Stimulated activated naive CD8-positive, alpha-beta T cell treated with anti-CD3 and anti-CD28 coated beads, Interleukin-15, Interleukin-2, amounts not matched to agents 100 ng/mL and 50 ng/mL, for 24 hours (primary cell): ENCODE data around the gene LRMDA.

Experiments
- H3K27ac Mint-ChIP-seq: one replicate; pipeline ENCODE4 v1.8.0; 2021; ENCODE audit warnings: mild to moderate bottlenecking, mixed read lengths
- H3K27me3 Mint-ChIP-seq: one replicate; pipeline ENCODE4 v1.8.0; 2021; ENCODE audit warnings: mixed read lengths
- H3K36me3 Mint-ChIP-seq: one replicate; pipeline ENCODE4 v1.8.0; 2021; ENCODE audit warnings: low read depth, mixed read lengths
- H3K4me1 Mint-ChIP-seq: one replicate; pipeline ENCODE4 v1.8.0; 2021; ENCODE audit warnings: low read depth, mixed read lengths
- H3K4me3 Mint-ChIP-seq: one replicate; pipeline ENCODE4 v1.8.0; 2021; ENCODE audit warnings: mild to moderate bottlenecking, mixed read lengths
- H3K9me3 Mint-ChIP-seq: one replicate; pipeline ENCODE4 v1.8.0; 2021; ENCODE audit warnings: mixed read lengths

LRMDA gene

DNA sequence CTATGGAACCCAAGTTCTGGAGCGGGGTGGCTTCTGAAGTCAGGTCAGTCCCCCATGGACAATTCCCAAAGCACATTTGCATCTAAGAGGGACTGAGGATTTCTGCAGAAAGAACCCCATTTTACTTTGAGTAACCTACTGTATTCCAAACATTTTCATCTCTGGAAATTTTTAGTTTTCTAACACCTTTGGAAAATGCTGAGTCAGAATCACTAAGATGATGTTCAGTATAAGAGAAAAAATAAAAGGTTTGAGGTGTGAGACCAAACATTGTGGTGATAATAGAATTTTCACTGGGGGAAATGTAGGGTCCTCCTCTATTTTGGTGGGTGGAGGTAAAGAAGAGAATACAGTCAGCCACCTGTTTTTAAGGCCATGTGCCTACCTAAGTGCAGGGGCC is 227.1 kb downstream of the LRMDA start:
- no peaks in the 10 kb centered on the region for H3K9me3 Mint-ChIP-seq
- H3K36me3 Mint-ChIP-seq, result no peaks in the 10 kb centered on the region
- H3K27me3 Mint-ChIP-seq, result peaks cover 11% of the 10 kb centered on the region
- no peak overlapping the region for H3K27ac Mint-ChIP-seq
- H3K4me1 Mint-ChIP-seq, result no peaks in the 10 kb centered on the region
- H3K4me3 Mint-ChIP-seq, result no peak overlapping the region

DNA sequence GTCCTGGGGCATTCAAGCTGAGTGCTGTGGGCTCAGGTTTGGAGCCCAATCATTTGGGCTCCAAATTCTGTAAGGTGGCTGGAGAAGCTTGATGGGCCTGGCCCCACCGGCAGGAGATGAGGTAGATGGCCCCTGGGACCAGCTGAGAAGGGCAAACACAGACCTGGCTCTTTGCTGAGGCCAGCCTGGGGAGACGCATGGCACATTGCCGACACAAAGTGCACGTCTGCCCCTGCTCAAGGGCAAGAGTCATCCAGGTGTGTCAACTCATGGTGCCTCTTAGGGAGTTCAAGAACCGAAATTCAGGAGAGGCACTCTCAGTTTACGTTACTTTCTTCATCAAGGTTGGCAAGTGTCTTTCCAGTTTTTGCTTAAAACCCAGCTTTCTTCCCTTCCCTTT is 227.5 kb downstream of the LRMDA start:
- H3K36me3 Mint-ChIP-seq, result no peaks in the 10 kb centered on the region
- no peaks in the 10 kb centered on the region for H3K9me3 Mint-ChIP-seq
- H3K27me3 Mint-ChIP-seq, result peaks cover 9% of the 10 kb centered on the region
- H3K4me3 Mint-ChIP-seq, result no peak overlapping the region
- no peaks in the 10 kb centered on the region for H3K4me1 Mint-ChIP-seq
- H3K27ac Mint-ChIP-seq, result no peak overlapping the region

DNA sequence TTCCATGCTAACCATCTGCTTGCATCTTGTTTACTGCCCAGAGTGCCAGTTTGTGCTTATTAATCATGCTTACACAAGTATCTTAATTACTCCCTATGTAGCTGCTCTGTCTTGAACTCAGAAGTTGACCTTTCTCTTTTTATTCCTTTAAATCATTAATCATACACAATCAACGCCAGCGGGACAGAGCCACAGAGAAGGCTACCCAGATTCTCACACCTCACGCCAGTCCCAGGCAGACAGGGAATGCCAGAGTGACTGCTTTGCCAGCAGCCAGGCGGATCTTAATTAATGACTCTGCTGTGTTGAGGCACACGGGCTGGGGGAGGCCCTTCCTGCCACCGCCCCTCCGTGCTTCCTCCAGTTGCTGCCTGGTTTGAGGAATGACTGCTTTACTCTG is 229.4 kb downstream of the LRMDA start:
- Mint-ChIP-seq H3K4me1 (no peaks in the 10 kb centered on the region), H3K36me3 (no peaks in the 10 kb centered on the region), H3K27me3 (peaks cover 8% of the 10 kb centered on the region), H3K27ac (no peak overlapping the region), H3K4me3 (no peak overlapping the region), H3K9me3 (no peaks in the 10 kb centered on the region)

DNA sequence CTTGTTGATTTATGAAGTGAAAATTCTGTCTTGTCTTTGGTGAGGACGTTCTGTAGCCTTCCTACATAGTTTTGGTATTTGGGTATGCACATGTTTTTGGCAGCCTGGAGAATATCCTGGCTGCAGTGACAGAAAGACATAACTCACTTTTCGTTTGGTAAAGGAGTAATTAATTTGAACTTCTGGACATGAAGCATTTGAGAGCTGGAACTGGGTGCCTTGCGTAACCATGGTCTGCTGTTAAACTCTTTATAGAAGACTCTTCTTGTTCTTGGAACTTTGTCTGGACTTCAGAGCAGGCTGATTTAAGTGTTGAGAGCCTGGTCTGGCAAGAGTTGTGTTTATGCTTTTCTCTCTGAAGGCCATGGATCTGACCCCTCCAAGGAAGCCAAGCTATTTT is 231.3 kb downstream of the LRMDA start:
- Mint-ChIP-seq H3K36me3 (no peaks in the 10 kb centered on the region), H3K27me3 (peaks cover 8% of the 10 kb centered on the region), H3K9me3 (no peaks in the 10 kb centered on the region), H3K27ac (no peak overlapping the region), H3K4me3 (no peak overlapping the region), H3K4me1 (no peaks in the 10 kb centered on the region)

DNA sequence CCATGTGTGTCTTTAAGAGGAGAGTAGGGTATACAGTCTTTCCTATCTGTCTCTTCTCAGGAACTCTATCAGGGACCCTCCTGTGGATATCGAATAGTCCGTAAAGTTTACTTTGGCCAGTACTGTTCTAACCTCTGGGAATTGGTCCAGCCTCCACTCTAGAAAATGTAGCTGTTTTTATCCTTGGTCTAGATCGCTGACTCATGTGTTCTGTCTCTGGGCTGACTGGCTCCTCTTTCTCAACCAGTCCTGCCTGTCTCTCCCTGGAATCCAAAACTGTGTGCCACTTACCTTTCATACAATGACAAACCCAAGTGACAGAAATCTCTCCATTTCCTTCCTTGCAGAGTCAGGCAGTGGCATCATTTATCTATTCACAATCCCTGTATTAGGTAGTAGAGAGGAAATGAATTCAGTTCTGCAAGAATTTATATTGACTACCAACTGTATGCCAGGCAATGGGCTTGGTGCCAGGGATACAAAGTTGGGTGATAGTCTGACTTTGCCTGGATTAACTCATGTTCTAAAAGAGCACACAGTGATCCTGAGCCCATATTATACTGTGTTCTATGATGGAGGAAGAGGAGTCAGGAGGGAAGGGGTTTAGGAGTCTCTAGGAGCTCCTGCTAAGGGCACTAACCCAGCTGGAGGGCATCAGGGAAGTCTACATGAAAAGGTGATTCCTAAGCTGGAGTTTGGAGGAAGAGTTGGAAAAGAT is 232.7 kb downstream of the LRMDA start:
- no peaks in the 10 kb centered on the region for H3K9me3 Mint-ChIP-seq
- no peaks in the 10 kb centered on the region for H3K36me3 Mint-ChIP-seq
- no peak overlapping the region for H3K4me3 Mint-ChIP-seq
- H3K27ac Mint-ChIP-seq, result no peak overlapping the region
- H3K4me1 Mint-ChIP-seq, result no peaks in the 10 kb centered on the region
- H3K27me3 Mint-ChIP-seq, result peaks cover 7% of the 10 kb centered on the region

DNA sequence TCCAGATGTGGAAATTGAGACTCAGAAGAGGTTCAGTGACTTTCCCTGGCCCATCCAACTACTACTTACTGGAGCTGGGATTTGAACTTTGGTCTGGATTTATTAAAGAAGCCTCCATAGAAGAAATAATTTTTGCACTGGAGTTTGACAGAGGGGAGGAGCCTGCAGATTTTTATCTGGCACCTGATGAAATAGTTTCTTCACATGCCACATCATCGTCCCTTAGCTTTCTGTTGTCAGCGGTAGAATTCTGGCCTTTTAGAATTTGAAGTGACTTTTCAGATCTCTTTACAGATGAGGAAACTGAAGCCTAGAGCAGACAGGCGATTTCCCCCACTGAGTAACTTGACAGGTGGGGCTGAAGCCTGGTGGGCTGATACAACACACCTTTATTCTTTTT is 233.5 kb downstream of the LRMDA start:
- H3K4me1 Mint-ChIP-seq, result no peaks in the 10 kb centered on the region
- no peak overlapping the region for H3K4me3 Mint-ChIP-seq
- H3K9me3 Mint-ChIP-seq, result no peaks in the 10 kb centered on the region
- H3K27me3 Mint-ChIP-seq, result peaks cover 3% of the 10 kb centered on the region
- H3K27ac Mint-ChIP-seq, result no peak overlapping the region
- H3K36me3 Mint-ChIP-seq, result no peaks in the 10 kb centered on the region

DNA sequence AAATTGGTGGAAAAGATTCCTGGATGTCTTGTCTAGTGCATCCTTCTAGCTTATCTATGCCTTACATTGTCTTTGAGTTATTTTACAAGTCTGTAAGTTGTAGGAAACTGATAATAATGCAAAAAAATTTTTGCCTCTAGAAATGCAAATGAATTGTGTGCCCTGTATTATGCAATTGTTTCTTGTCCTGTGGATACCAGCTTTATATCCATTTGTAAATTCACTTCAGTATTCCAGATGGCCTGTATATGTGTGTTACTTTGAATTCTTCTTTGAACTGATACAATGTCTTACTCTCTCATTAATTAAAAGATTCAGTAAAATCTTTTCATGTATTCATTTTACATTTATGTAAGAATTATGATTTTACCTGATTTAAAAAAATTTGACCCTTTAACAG is 234.3 kb downstream of the LRMDA start:
- Mint-ChIP-seq H3K27me3 (no peaks in the 10 kb centered on the region), H3K4me1 (no peaks in the 10 kb centered on the region), H3K4me3 (no peak overlapping the region), H3K27ac (no peak overlapping the region), H3K9me3 (no peaks in the 10 kb centered on the region), H3K36me3 (no peaks in the 10 kb centered on the region)

DNA sequence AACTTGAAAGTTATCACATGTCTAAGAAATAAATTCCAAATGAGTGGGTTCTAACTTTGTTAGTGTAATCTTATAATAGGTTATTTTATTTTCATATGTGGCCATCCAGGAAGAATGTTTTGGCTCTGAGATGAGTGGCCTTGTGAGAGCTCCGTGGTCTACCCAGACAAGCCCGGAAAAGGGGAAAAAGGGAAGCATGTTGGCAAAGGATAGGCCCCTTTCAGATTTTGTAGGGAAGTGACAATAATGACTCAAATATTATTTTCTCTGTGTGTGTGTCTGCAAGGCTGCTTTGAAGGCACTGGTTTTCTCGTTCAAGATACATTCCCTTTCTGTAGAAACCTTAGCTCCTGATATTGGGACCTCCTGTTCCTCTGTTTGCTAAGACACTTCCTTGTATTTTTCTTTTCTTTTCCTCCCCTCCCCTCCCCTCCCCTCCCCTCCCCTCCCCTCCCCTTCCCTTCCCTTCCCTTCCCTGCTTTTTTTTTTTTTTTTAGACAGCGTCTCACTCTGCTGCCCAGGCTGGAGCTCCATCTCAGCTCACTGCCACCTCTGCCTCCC is 240.8 kb downstream of the LRMDA start:
- Mint-ChIP-seq H3K9me3 (no peaks in the 10 kb centered on the region), H3K4me1 (no peaks in the 10 kb centered on the region), H3K27ac (no peak overlapping the region), H3K4me3 (no peak overlapping the region), H3K36me3 (no peaks in the 10 kb centered on the region), H3K27me3 (peaks cover 11% of the 10 kb centered on the region)

DNA sequence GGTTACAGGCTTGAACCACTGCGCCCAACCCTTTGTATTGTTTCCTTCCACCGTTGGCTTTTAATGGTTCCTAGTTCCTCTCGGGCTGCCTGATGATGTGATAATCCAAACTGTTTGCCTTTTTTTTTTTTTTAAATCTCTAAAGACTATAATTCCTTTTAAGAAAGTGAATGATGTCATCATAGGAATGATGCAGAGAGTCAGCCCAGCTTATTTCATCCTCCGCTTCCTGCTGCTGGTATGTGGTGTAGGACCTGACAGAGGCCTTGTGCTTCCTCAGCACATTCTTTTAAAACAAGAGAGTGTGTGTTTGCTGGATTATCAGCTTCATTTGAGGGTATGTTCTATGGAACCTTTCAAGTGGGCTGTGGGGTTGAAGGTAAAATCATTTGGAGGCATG is 241.4 kb downstream of the LRMDA start:
- Mint-ChIP-seq H3K9me3 (no peaks in the 10 kb centered on the region), H3K27ac (no peak overlapping the region), H3K4me1 (no peaks in the 10 kb centered on the region), H3K4me3 (no peak overlapping the region), H3K27me3 (peaks cover 11% of the 10 kb centered on the region), H3K36me3 (no peaks in the 10 kb centered on the region)

DNA sequence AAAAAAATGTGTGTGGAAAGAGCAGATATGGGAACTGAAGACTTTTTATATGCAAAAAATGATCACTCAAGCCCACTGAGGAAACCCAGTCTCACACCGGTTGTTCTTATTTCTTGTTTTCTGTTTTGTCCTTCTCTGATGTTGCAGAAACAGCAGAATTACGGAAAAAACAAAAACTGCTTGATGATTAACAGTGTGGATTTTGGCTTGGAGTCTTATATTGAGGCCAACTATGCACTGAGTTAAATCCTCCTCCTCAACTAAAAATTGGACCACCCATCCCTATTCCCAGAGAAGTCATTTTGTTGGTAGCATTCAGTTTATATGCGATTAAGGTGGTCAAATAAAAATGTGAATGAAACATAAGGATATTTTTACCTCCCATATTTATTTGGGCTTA is 246.1 kb downstream of the LRMDA start:
- no peak overlapping the region for H3K27ac Mint-ChIP-seq
- H3K9me3 Mint-ChIP-seq, result no peaks in the 10 kb centered on the region

DNA sequence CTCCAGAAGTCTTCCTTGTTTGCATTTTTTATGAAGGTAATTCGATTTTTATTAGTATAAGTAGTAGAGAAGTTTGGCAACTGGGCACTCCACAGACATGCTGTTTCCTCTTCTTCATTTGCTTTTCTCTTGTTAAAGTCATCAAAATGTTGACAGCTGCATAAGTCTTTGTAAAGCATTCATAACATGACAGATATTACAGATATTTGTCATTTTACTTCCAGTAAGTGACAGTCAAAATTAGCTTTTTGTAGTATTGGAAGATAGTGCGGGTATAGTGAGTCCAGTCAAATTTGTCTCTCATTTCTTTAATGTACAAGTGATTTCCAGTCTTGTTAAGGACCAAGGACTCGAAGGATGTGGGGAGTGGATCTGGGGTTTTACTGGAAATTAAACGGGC is 247.1 kb downstream of the LRMDA start:
- Mint-ChIP-seq H3K4me1 (no peaks in the 10 kb centered on the region), H3K36me3 (no peaks in the 10 kb centered on the region), H3K9me3 (no peaks in the 10 kb centered on the region), H3K27me3 (peaks cover 11% of the 10 kb centered on the region), H3K27ac (no peak overlapping the region), H3K4me3 (no peak overlapping the region)

More for the DNA sequence above, 246.1 kb downstream of the LRMDA start:
- Mint-ChIP-seq H3K36me3 (no peaks in the 10 kb centered on the region), H3K27me3 (peaks cover 11% of the 10 kb centered on the region), H3K4me1 (no peaks in the 10 kb centered on the region), H3K4me3 (no peak overlapping the region)

DNA sequence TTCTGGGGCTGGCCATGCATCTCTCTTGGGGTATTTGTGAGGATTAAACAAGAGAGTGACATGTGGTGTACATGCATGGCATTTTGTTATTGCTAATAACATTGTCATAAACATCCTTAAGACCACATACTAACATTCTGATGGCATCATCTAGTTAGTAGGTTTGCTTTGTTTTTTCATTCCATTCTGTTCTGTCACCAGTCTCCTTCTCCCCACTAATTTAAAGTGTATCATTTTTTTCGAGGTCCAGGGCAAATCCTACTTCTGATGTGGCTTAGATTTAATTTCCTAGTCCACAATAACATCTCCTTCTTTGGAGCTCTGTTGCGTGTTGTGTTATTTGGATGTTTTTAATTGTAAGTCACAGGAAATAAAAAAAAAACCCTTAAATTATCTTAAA is 248.1 kb downstream of the LRMDA start:
- no peak overlapping the region for H3K27ac Mint-ChIP-seq
- no peaks in the 10 kb centered on the region for H3K36me3 Mint-ChIP-seq
- no peaks in the 10 kb centered on the region for H3K4me1 Mint-ChIP-seq
- H3K4me3 Mint-ChIP-seq, result no peak overlapping the region
- H3K9me3 Mint-ChIP-seq, result no peaks in the 10 kb centered on the region
- peaks cover 8% of the 10 kb centered on the region for H3K27me3 Mint-ChIP-seq

DNA sequence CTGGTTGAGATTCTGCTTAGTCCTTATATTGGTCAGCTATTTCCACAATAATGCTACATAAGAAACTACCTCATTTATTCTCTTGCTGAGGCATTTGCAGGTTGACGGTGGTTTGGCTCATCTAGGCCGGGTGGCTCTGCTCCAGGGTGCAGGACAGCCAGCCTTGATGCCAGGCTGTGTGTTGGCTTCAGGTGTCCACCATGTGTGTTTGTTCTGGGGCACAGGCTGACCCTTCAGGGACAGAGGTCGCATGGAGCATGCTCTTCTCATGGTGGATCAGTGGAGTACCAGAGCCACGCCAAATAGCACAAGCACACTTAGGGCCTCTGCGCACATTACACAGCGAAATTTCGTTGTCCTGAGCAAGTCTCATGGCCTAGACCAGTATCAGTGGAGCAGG is 249.9 kb downstream of the LRMDA start:
- no peak overlapping the region for H3K4me3 Mint-ChIP-seq
- H3K4me1 Mint-ChIP-seq, result no peaks in the 10 kb centered on the region
- H3K27ac Mint-ChIP-seq, result no peak overlapping the region
- H3K27me3 Mint-ChIP-seq, result peaks cover 3% of the 10 kb centered on the region
- H3K36me3 Mint-ChIP-seq, result no peaks in the 10 kb centered on the region
- H3K9me3 Mint-ChIP-seq, result no peaks in the 10 kb centered on the region

DNA sequence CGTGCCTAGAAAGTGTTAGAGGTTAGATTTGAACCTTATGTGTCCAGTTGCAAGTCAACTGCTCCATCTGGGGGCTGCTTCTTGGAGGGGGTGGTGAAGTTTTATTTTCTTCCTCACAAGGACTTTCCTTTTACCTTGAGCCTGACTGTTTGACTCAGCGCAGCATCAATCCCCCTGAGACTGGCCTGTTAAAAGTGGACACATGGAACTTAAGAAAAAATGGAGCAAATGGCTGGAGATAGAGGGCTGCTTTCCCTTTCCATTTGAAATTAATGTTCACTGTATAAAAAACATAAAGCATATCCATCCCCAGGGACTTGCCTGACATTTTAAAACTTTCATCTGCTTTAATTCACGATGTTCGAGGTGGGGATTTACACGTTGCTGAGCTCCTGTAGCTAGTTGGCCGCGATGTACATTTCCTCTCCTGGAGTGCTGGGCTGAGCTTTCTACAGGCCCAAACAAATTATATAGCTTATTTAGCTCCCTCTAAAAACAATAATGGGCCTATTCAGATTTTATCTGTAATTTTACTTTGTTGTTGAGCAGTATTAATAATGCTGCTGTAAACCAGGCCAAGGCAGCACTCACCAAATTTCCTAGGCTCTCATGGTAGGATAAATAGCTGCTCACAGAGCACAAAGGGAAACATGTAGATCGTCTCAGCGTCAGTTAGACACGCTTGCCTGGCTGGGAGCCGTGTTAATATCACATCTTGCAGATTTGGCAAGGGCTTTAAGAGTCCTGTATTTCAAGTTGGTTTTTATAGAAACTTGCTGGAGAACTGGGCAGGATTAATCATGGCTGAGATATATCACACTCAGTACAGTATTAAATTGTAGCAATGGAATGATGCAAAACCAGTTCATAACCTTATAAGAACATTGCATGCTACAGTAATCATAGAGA is 251.5 kb downstream of the LRMDA start:
- H3K9me3 Mint-ChIP-seq, result peaks cover under 1% of the 10 kb centered on the region
- H3K27me3 Mint-ChIP-seq, result peaks cover 3% of the 10 kb centered on the region
- no peak overlapping the region for H3K27ac Mint-ChIP-seq
- no peaks in the 10 kb centered on the region for H3K4me1 Mint-ChIP-seq
- no peak overlapping the region for H3K4me3 Mint-ChIP-seq
- H3K36me3 Mint-ChIP-seq, result no peaks in the 10 kb centered on the region

DNA sequence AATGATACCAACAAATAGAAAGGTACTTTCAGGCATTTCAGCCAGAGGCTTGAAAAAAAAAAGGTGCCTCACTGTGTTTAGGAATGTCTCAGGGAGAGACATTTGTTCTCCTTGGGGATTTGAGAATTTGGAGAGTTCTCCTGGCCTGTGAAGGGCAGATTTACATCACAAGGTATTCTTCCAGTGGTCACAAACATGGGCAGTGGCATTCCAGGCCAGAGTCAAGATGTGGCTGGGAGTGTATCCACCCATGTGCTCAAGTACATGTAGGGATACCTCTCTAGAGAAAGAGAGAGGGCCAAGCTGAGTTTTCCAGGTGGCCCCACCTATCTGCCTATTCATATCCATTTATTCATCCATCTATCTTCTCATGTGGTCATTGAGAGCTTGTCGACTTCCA is 253.8 kb downstream of the LRMDA start:
- H3K4me1 Mint-ChIP-seq, result no peaks in the 10 kb centered on the region

More for the DNA sequence above, 253.8 kb downstream of the LRMDA start:
- Mint-ChIP-seq H3K36me3 (no peaks in the 10 kb centered on the region), H3K27ac (no peak overlapping the region), H3K27me3 (no peaks in the 10 kb centered on the region), H3K9me3 (peaks cover 4% of the 10 kb centered on the region), H3K4me3 (no peak overlapping the region)
